CMK (cell line): ENCODE measurements around the gene UBA1.

ENCODE experiments used
- DNase-seq: peaks from one replicate; pipeline ENCODE4 v3.0.0-alpha.2; 2010; ENCODE audit warnings: low read depth

Gene UBA1

GRCh38 chrX:47189906-47190305 lies 3.7 kb upstream of the UBA1 start:
- DNase-seq, result no peak

- DNase-seq, result peak; percentile 96
Observed at GRCh38 chrX:47190445-47191269, 3.0 kb upstream of the UBA1 start.

DNA sequence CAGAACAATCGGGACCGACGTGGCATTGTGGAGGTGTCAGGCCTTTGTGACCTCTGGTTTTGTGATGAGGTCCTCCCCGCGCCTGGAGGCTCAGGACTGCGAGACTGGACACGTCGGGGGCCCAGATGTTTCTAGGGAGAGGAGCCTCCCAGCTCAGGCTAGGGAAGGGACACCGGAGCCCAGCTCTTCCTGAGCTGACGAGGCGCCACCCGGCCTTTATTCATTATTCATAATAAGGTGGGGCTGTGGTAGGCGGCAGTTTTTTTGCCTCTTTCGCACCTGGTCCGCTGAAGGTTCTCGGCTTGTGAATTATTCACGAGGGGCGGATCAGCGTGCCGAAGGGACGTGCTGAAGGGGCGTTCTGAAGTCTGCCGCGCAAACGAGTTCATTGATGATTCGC lies 2.3 kb upstream of the UBA1 start:
- DNase-seq, result no peak

GRCh38 chrX:47191806-47192401 lies 1.7 kb upstream of the UBA1 start:
- no peak for DNase-seq

DNA sequence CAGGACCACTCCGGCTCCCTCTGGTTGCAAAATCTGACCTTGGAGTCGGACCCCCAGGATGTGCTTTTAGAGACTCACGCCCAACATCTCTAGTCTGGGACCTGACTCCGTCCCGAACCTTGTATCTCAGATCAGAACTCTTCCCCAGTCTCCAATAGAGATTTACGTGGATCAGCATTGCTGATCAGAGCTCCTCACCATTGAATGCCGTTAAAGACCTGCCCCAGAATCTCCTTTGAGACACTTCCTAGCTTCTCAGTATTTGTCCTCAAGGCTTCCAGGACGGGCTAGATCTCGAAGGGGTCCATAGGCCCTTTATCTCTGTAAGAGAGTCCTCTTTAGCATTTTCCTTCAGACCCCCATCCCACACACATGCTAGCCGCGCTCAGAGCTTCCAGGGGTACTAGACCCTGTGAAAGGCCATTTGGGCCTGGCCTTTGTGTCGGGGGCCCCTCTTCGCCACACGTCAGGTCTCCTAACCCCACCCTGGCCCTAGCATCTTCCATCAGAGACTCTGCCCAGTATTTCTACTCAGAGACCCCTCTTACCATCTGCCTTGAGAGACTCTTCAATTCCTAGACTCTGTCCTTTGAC lies 662 bp downstream of the UBA1 start:
- DNase-seq, result no peak

GRCh38 chrX:47196098-47196497 lies 2.5 kb downstream of the UBA1 start:
- no peak for DNase-seq

GRCh38 chrX:47197526-47197925 lies 3.9 kb downstream of the UBA1 start:
- no peak for DNase-seq

GRCh38 chrX:47198026-47198686 lies 4.5 kb downstream of the UBA1 start:
- no peak for DNase-seq

GRCh38 chrX:47198687-47199080 lies 5.1 kb downstream of the UBA1 start:
- DNase-seq, result no peak

DNA sequence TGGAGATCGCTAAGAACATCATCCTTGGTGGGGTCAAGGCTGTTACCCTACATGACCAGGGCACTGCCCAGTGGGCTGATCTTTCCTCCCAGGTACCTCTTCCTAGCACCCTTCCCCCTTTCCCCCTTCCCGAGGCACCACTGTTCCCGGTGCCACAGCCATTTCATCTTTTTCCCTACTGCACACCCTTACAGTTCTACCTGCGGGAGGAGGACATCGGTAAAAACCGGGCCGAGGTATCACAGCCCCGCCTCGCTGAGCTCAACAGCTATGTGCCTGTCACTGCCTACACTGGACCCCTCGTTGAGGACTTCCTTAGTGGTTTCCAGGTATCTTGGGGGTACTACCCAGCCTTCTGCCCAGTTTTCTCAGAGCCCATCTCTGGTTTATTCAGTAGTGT lies 5.7 kb downstream of the UBA1 start:
- no peak for DNase-seq

- no peak for DNase-seq
Observed at GRCh38 chrX:47200385-47201150, 6.9 kb downstream of the UBA1 start.

GRCh38 chrX:47201345-47201944 lies 7.8 kb downstream of the UBA1 start:
- DNase-seq, result no peak

DNA sequence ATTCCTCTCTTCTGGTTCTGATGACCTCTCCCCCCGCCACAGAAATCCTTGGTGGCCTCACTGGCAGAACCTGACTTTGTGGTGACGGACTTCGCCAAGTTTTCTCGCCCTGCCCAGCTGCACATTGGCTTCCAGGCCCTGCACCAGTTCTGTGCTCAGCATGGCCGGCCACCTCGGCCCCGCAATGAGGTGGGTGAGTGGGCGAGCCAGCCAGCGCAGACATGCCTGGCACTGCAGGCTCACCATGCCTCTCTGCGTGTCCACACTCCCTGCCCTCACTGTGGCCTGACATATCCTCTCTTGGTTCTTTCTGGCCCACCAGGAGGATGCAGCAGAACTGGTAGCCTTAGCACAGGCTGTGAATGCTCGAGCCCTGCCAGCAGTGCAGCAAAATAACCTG lies 8.7 kb downstream of the UBA1 start:
- no peak for DNase-seq

DNA sequence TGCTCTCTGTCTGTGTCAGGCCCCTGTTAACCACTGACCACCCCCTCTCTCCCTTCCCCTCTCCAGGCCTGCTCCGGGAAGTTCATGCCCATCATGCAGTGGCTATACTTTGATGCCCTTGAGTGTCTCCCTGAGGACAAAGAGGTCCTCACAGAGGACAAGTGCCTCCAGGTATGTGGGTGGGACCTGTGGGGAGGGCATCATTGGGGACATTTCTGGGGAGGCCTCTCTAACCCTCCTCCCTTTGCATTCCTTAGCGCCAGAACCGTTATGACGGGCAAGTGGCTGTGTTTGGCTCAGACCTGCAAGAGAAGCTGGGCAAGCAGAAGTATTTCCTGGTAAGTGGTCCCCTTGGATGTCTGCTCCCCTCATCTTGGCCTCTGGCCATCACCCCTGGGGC lies 9.2 kb downstream of the UBA1 start:
- DNase-seq, result no peak

DNA sequence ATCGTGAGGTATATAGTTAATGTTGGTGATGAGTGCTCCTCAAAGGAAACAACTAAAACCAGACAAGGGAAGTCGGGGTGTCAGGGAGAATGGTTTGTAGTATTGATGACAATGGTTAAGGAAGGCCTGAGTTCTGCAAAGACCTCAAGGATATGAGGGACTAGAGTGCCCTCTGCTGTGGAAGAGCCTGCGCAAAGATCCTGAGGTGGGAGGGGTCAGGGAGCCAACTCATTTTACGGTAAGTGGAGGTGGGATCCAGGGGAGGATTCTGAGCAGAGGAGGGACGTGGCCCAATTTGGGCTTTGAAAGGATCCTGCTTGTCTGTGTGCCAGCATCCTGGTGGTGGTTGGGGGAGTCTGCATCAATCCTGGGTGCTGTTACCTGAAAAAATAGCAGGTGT lies 11.3 kb downstream of the UBA1 start:
- DNase-seq, result no peak

- no peak for DNase-seq
Observed at GRCh38 chrX:47206316-47206715, 12.7 kb downstream of the UBA1 start.

- DNase-seq, result no peak
Observed at GRCh38 chrX:47208108-47208507, 14.5 kb downstream of the UBA1 start.

GRCh38 chrX:47209508-47210238 lies 16.0 kb downstream of the UBA1 start:
- no peak for DNase-seq

DNA sequence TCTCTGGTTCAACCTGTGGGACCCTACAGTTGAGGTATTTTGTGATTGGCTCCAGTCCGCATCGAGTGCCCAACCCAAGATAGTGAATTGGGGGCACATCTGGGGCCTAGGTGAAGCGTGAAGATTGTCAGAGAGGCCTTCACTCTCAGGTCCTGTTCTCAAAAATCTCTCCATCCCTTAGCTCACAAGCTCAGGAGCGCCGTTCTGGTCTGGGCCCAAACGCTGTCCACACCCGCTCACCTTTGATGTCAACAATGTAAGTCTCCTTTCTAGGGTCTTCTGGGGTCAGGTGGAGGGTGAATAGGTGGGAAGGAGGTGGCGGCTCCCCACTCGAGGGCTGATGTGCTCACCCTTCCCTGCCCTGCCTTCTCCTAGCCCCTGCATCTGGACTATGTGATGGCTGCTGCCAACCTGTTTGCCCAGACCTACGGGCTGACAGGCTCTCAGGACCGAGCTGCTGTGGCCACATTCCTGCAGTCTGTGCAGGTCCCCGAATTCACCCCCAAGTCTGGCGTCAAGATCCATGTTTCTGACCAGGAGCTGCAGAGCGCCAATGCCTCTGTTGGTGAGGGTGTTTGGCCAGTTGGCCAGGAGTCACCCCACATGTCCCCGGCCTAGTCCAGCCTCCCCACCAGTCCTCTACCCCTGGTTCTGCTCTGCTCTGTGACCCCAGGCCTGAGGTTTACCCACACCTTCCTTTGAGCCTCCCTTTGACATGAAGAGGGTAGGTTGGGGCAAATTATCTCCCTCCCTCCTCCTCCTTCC lies 17.2 kb downstream of the UBA1 start:
- no peak for DNase-seq
